Spleen (tissue), 11 donors: ENCODE data around the gene CMYA5. TPM values are rescaled to one million over a fixed set of nuclear protein-coding genes. Genes with fewer than 3 reads are reported as not detected.

Source experiments
- DNase-seq: peaks from one replicate; pipeline ENCODE4 v3.0.0-alpha.2; 2020
- H3K27ac ChIP-seq, 8 donors: fragments of 200-600 bp; sonication (generic) in 7 of 8; 1 replicate in 4 of 8; 2 replicates in 4 of 8; pipeline versions ENCODE4 v1.5.0 to v1.8.0; 2016 to 2021; ENCODE audit warnings: inconsistent platforms in 4 of 8, mild to moderate bottlenecking in 4 of 8, moderate library complexity in 1 of 8
- H3K27me3 ChIP-seq, 7 donors: fragments of 200-600 bp; sonication (generic) in 6 of 7; replicated peaks in 1 of 7; 1 replicate in 4 of 7; 2 replicates in 3 of 7; pipeline versions ENCODE4 v1.5.0 to v1.8.0; 2016 to 2021; ENCODE audit warnings: inconsistent platforms in 3 of 7, mild to moderate bottlenecking in 1 of 7
- H3K36me3 ChIP-seq, 6 donors: fragments of 200-600 bp; sonication (generic) in 5 of 6; 1 replicate in 4 of 6; 2 replicates in 2 of 6; pipeline versions ENCODE4 v1.5.0 to v1.8.0; 2016 to 2021; ENCODE audit warnings: inconsistent platforms in 2 of 6
- H3K4me1 ChIP-seq, 6 donors: fragments of 200-600 bp; sonication (generic) in 5 of 6; 1 replicate in 3 of 6; 2 replicates in 3 of 6; pipeline versions ENCODE4 v1.5.0 to v1.8.0; 2016 to 2021; ENCODE audit warnings: inconsistent platforms in 3 of 6
- H3K4me3 ChIP-seq, 8 donors: fragments of 200-600 bp; sonication (generic) in 7 of 8; 1 replicate in 4 of 8; 2 replicates in 4 of 8; pipeline versions ENCODE4 v1.5.0 to v1.8.0; 2016 to 2021; ENCODE audit warnings: inconsistent platforms in 4 of 8, mild to moderate bottlenecking in 4 of 8, moderate library complexity in 2 of 8
- H3K9me3 ChIP-seq, 8 donors: fragments of 200-600 bp; sonication (generic) in 7 of 8; 1 replicate in 4 of 8; 2 replicates in 4 of 8; pipeline versions ENCODE4 v1.5.0 to v1.8.0; 2016 to 2021; ENCODE audit warnings: inconsistent platforms in 4 of 8
- POLR2A ChIP-seq, 3 donors: fragments of 450-650 bp; IDR thresholded peaks; one replicate each; pipeline ENCODE4 v1.5.1; 2017; ENCODE audit warnings: antibody characterized with exemption in 3 of 3, mild to moderate bottlenecking in 1 of 3
- POLR2AphosphoS5 ChIP-seq, 3 donors: sonication (generic); formaldehyde crosslinking; IDR thresholded peaks; one replicate each; pipeline ENCODE4 v1.5.1; 2017; ENCODE audit warnings: antibody characterized with exemption in 3 of 3
- WGBS, 5 donors: extraction: QIAGEN DNeasy Blood & Tissue Kit in 3 of 5; methylation state at CpG; one replicate each; pipeline versions ENCODE4 v1.1.5 to v1.1.7; 2013 to 2018; 5-methylcytosine and 5-hydroxymethylcytosine counted together
- intact Hi-C: fragments of 100-400 bp; cut with DNase I; formaldehyde crosslinking; loops from one replicate; pipeline ENCODE4 v1.15.0; 2023; ENCODE audit warnings: low total_unique reads
- polyA plus RNA-seq, 3 donors: library from polyadenylated mRNA; stranded (reverse); fragments of 200-250 nt; gene quantifications; one replicate each; pipeline ENCODE4 v1.2.1, GENCODE V29; 2013
- total RNA-seq, 7 donors: library from RNA; depleted of rRNA in 3 of 7; stranded (reverse); fragments of >200 nt in 3 of 7; fragmentation: NEBNext Ultra II Directional in 4 of 7; extraction: Animal tissue kit (Norgen Biotek cat#: 25700) in 4 of 7; gene quantifications; one replicate each; pipeline versions ENCODE4 v1.1.0 to v1.2.1, GENCODE V29; 2016 to 2021
- TF ChIP-seq, protein P1 (sequence below), 11 experiments: fragments of 200-600 bp in 7 of 11; fragments of 450-650 bp in 4 of 11; sonication (generic) in 4 of 11; IDR thresholded peaks in 8 of 11; conservative IDR thresholded peaks in 3 of 11; 1 replicate in 7 of 11; 2 replicates in 4 of 11; pipeline versions ENCODE4 v1.4.0 to v1.8.0; 2016 to 2021; ENCODE audit warnings: antibody characterized with exemption in 11 of 11, inconsistent platforms in 4 of 11, mild to moderate bottlenecking in 1 of 11
- donor health status: healthy with polysubstance abuse.
- donor health status: DM: no; HTN: no; CAD: no; lungs with moderate emphysema.
- donor health status: DM: no; HTN: no; CAD: no.
- donor health status: Bipolar disorder and iron deficiency.
- donor health status: healthy.
- donor health status: DM: no; HTN: no; CAD: no.
- donor health status: DM: yes; HTN: yes; CAD: no.

The CMYA5 gene
- total and polyA plus RNA-seq, 10 donors = 0.13 to 0.85 (median 0.28) TPM

DNA sequence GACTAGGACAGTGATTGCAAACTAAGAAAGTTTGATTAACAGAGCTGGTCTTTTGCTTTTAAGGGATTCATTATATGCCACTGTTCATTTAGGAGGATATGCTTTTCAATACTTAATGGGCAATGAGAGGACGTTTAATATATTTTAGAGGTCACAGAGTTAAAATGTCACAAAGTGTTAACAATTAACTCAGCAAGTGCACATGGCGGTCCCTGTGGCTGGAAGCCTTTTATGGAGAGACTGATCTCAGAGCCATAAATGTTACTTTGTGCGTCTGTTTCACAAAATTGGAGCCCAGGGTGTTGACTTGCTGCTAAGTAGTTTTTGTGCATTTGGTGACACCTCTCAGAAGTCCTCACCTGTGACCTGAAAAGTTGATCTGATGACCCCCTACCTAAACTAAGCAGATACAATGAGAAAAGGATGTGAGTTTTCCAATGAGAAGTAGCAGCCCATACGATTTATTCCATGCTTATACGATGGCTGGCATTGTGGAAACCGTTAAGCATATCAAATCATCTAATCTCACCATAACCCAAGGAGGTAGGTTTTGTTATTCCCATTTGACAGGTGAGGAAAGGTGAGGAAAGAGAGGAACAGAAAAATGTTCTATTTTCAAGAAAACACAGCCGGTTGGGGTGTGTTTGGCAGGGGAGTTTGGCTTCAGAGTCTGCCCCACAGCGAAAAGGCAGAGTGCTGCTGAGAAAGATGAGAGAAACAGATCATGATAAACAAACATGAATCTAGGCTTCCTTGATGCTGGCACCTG is 64.4 kb downstream of the CMYA5 start:
- 88 to 92% (median 90%) methylated on average over 8 of the region's 8 CpGs for WGBS, 5 donors
- DNase-seq = no peak
- no peak for TF ChIP-seq POLR2A (IDR thresholded peaks at IDR 0.05)
- no peak overlapping the region for H3K4me3 ChIP-seq
- no peak overlapping the region for H3K27ac ChIP-seq
- no peaks in the 10 kb centered on the region for H3K4me1 ChIP-seq
- intact Hi-C loops = no loop called here
- no peaks in the 10 kb centered on the region for H3K36me3 ChIP-seq
- H3K9me3 ChIP-seq = no peaks in the 10 kb centered on the region
- H3K27me3 ChIP-seq = no peaks in the 10 kb centered on the region

DNA sequence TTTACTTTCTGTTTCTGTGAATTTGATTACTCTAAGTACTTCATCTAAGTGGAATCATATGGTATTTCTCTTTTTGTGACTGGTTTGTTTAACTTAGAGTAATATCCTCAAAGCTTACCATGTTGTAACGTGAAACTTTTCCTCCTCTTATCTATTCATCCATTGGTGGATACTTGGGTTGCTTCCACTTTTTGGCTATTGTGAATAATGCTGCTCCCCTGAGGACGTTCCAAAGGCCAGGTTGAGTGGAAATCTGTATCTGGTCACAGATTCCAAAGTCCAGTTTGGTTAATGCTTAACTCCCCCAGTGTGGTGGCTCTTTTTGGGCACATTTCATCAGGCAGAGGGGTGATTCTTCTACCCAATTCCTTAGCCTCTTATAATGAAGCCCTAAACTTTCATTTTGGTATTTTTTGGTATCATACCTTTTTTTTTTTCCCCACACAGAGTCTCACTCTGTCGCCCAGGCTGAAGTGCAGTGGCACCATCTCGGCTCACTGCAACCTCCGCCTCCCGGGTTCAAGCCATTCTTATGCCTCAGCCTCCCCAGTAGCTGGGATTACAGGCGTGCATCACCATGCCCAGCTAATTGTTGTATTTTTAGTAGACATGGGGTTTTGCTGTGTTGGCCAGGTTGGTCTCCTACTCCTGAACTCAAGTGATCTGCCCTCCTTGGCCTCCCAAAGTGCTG is 65.4 kb downstream of the CMYA5 start:
- Histone ChIP-seq H3K4me3 (no peak overlapping the region), H3K27ac (no peak overlapping the region), H3K27me3 (no peaks in the 10 kb centered on the region), H3K9me3 (no peaks in the 10 kb centered on the region), H3K4me1 (no peaks in the 10 kb centered on the region), H3K36me3 (no peaks in the 10 kb centered on the region)
- no peak for DNase-seq
- intact Hi-C loops = no loop called here
- WGBS, 5 donors = 88 to 97% (median 93%) methylated on average over 7 of the region's 7 CpGs
- TF ChIP-seq POLR2AphosphoS5 (IDR thresholded peaks at IDR 0.05) (no peak), POLR2A (IDR thresholded peaks at IDR 0.05) (no peak)
- TF ChIP-seq, protein P1, sequence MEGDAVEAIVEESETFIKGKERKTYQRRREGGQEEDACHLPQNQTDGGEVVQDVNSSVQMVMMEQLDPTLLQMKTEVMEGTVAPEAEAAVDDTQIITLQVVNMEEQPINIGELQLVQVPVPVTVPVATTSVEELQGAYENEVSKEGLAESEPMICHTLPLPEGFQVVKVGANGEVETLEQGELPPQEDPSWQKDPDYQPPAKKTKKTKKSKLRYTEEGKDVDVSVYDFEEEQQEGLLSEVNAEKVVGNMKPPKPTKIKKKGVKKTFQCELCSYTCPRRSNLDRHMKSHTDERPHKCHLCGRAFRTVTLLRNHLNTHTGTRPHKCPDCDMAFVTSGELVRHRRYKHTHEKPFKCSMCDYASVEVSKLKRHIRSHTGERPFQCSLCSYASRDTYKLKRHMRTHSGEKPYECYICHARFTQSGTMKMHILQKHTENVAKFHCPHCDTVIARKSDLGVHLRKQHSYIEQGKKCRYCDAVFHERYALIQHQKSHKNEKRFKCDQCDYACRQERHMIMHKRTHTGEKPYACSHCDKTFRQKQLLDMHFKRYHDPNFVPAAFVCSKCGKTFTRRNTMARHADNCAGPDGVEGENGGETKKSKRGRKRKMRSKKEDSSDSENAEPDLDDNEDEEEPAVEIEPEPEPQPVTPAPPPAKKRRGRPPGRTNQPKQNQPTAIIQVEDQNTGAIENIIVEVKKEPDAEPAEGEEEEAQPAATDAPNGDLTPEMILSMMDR (IDR thresholded peaks at IDR 0.05 in 8 of 11, conservative IDR thresholded peaks at IDR 0.05 in 3 of 11) = no peak

DNA sequence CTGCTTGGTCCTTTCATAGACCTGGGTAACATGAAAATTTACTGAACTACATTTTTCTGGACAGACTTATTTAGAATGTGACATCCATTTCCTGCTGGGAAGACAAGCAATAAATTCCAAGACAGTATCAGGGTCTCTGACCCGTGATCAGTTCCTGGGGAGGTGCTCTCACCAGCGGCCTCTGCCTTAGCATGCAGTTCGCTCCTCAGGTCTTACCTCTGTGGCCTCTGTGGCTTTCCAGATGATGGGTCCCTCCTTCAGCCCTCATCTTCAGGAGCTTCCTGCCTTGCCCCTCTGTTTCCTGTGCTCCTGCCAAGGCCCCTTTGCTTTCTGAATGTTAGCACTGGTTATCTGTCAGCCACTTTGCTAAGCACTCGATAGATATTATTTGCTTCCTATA is 66.4 kb downstream of the CMYA5 start:
- TF ChIP-seq POLR2AphosphoS5 (IDR thresholded peaks at IDR 0.05) (no peak), POLR2A (IDR thresholded peaks at IDR 0.05) (no peak)
- TF ChIP-seq, protein P1 (IDR thresholded peaks at IDR 0.05 in 8 of 11, conservative IDR thresholded peaks at IDR 0.05 in 3 of 11) = no peak
- H3K27ac ChIP-seq = no peak overlapping the region
- H3K4me1 ChIP-seq = no peaks in the 10 kb centered on the region
- no peak overlapping the region for H3K4me3 ChIP-seq
- no peak for DNase-seq
- H3K9me3 ChIP-seq = no peaks in the 10 kb centered on the region
- no peaks in the 10 kb centered on the region for H3K27me3 ChIP-seq
- WGBS, 5 donors = 17 to 31% (median 21%) methylated on average over 4 of the region's 4 CpGs
- intact Hi-C loops = no loop called here
- no peaks in the 10 kb centered on the region for H3K36me3 ChIP-seq

DNA sequence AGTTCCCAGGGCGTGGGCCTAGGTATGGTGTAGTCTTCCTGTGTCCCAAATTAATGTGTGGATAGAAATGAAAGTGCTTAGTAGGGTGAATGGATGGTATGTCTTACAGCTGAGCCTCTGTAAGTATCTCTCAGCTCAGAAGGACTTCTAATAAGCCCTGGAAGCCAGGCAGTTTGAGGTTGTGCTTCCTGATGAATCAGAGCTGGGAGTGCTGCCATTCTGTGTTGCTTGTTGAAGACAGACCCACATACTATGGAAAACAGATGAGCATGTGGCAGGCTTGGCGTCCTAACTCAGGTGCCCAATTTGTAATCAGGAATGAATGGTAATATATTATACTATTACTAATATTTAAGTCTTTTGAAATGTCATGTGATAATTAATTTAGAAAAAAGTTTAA is 69.8 kb downstream of the CMYA5 start:
- no peak for DNase-seq
- Histone ChIP-seq H3K9me3 (no peaks in the 10 kb centered on the region), H3K4me3 (no peak overlapping the region), H3K4me1 (no peaks in the 10 kb centered on the region), H3K36me3 (no peaks in the 10 kb centered on the region), H3K27ac (no peak overlapping the region), H3K27me3 (no peaks in the 10 kb centered on the region)
- intact Hi-C loops = no loop called here
- TF ChIP-seq, protein P1 (IDR thresholded peaks at IDR 0.05 in 8 of 11, conservative IDR thresholded peaks at IDR 0.05 in 3 of 11) = no peak
- no peak for TF ChIP-seq POLR2A (IDR thresholded peaks at IDR 0.05)
- TF ChIP-seq POLR2AphosphoS5 (IDR thresholded peaks at IDR 0.05) = no peak
- 82 to 92% (median 90%) methylated on average over 2 of the region's 2 CpGs for WGBS, 5 donors
